Measurements from ENCODE around the gene RELA.

DNA sequence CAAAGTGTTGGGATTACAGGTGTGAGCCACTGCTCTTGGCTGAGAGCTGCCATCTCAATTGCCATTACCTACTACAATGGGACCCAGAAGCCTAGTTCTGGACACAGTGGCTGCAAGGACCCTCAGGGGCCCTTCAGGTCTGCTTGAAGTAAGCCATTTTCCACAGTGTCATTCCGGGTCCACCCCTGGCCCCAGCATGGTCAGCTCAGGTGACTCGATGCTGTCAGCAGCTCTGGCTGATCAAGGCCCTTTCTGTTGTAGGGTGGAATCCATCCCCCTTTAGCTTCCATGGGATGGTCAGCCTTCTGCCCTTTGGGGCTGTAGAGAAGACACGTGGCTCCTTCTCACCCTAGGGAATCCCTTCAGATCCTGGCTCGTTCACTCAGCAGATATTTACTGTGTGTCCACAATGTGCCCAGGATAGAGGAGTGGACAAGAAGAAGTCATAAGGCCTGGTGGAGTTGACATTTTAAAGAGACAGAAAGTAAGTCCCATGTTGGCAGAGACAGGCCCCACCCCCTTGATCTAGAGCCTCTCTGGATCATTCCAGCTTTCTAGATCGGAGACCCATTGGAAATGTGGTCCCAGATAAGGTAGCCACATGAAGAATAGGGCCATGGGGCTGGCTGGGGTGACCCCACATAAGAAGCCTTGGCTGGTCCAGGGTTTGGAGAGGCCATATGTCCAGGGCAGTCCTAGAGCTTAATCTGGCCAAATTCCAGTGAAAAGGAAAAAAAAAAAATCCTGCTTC, 34.3 kb upstream of the RELA start:
- no peak for TF ChIP-seq POLR2AphosphoS5 (IDR thresholded peaks at IDR 0.05; ENCODE audit: borderline replicate concordance, low read depth, low read length)
- TF ChIP-seq EZH2 (IDR thresholded peaks at IDR 0.05): no peak

All from SK-N-MC (cell line).